IMR-90 (cell line): ENCODE data around the gene PEX14. TPM values are rescaled to one million over a fixed set of nuclear protein-coding genes. Genes with fewer than 3 reads are reported as not detected.

Source experiments
- ATAC-seq: fragments of 200-7000 bp; cut with Tn5 transposase; 2 replicates; pipeline ENCODE4 v1.9.1; 2020; ENCODE audit warnings: low read depth, mild to moderate bottlenecking, moderate library complexity
- BruUV-seq: library from RNA; stranded (reverse); fragments of 400-500 nt; replicated peaks from 2 replicates; lab custom pipeline; 2021; lab: Mats Ljungman, UMichigan
- CTCF ChIA-PET: fragments of 300-600 bp; formaldehyde crosslinking; extraction: SDS; loops from one replicate; lab custom pipeline; 2021; ENCODE audit warnings: antibody characterized with exemption; lab: Yijun Ruan, JAX
- POLR2A ChIA-PET: fragments of 300-600 bp; sonication (Branson Sonifier 250); formaldehyde crosslinking; loops from one replicate; lab custom pipeline; 2022; ENCODE audit warnings: antibody characterized with exemption; ENCODE audit not compliant: unreplicated experiment; lab: Charles Lee
- DNase-seq: peaks from one replicate; pipeline ENCODE4 v3.0.0; 2013
- H2AFZ ChIP-seq: replicated peaks from 2 replicates; pipeline ENCODE3; 2013; ENCODE audit warnings: low read length, mild to moderate bottlenecking; ENCODE audit not compliant: poor library complexity
- H2AK5ac ChIP-seq: 2 replicates; pipeline ENCODE4 v1.6.1; 2013; ENCODE audit warnings: low read depth, low read length, inconsistent platforms
- H2AK9ac ChIP-seq: replicated peaks from 2 replicates; pipeline ENCODE3; 2013; ENCODE audit warnings: mild to moderate bottlenecking, low read depth, low read length, moderate library complexity; ENCODE audit not compliant: poor library complexity
- H2BK120ac ChIP-seq: 2 replicates; pipeline ENCODE4 v1.6.1; 2013; ENCODE audit warnings: low read depth, low read length, inconsistent platforms
- H2BK15ac ChIP-seq: 3 replicates; pipeline ENCODE4 v1.6.1; 2013; ENCODE audit warnings: low read depth, low read length, inconsistent platforms
- H2BK20ac ChIP-seq: 2 replicates; pipeline ENCODE4 v1.6.1; 2013; ENCODE audit warnings: low read depth, mild to moderate bottlenecking, inconsistent platforms, low read length, moderate library complexity
- H2BK5ac ChIP-seq: 2 replicates; pipeline ENCODE4 v1.6.1; 2013; ENCODE audit warnings: mild to moderate bottlenecking, low read depth, low read length, inconsistent platforms; ENCODE audit not compliant: poor library complexity, severe bottlenecking
- H3K14ac ChIP-seq: replicated peaks from 2 replicates; pipeline ENCODE4 v1.6.1; 2013; ENCODE audit warnings: low read depth, low read length, inconsistent platforms
- H3K18ac ChIP-seq: 2 replicates; pipeline ENCODE4 v1.6.1; 2013; ENCODE audit warnings: low read depth, low read length, control low read depth
- H3K23ac ChIP-seq: 2 replicates; pipeline ENCODE4 v1.6.1; 2013; ENCODE audit warnings: low read depth, low read length, inconsistent platforms
- H3K27ac ChIP-seq: 2 replicates; pipeline ENCODE4 v1.5.1; 2013; ENCODE audit warnings: mild to moderate bottlenecking, control low read depth, low read length; ENCODE audit not compliant: insufficient read depth
- H3K27me3 ChIP-seq: 2 replicates; pipeline ENCODE4 v1.6.1; 2013; ENCODE audit warnings: low read length; ENCODE audit not compliant: control insufficient read depth, insufficient read depth
- H3K36me3 ChIP-seq: 2 replicates; pipeline ENCODE4 v1.6.1; 2013; ENCODE audit warnings: low read length, mixed read lengths; ENCODE audit not compliant: control insufficient read depth, insufficient read depth
- H3K4ac ChIP-seq: 2 replicates; pipeline ENCODE4 v1.6.1; 2013; ENCODE audit warnings: low read depth, low read length, inconsistent platforms
- H3K4me1 ChIP-seq: 2 replicates; pipeline ENCODE4 v1.6.1; 2013; ENCODE audit warnings: low read length, mixed read lengths; ENCODE audit not compliant: control insufficient read depth, insufficient read depth
- H3K4me2 ChIP-seq: 2 replicates; pipeline ENCODE4 v1.6.1; 2013; ENCODE audit warnings: low read depth, mild to moderate bottlenecking, control low read depth, low read length, moderate library complexity
- H3K4me3 ChIP-seq: 2 replicates; pipeline ENCODE4 v1.5.1; 2013; ENCODE audit warnings: low read depth, mild to moderate bottlenecking, control low read depth, low read length, moderate library complexity; ENCODE audit not compliant: insufficient read depth
- H3K56ac ChIP-seq: 2 replicates; pipeline ENCODE4 v1.6.1; 2013; ENCODE audit warnings: low read length, inconsistent platforms; ENCODE audit not compliant: insufficient read depth; ENCODE audit errors: extremely low read depth
- H3K79me1 ChIP-seq, 2 experiments: 2 replicates each; pipeline ENCODE4 v1.6.1; 2013; ENCODE audit warnings: low read length in 2 of 2, inconsistent platforms in 1 of 2, low read depth in 1 of 2
- H3K9ac ChIP-seq: 2 replicates; pipeline ENCODE4 v1.6.1; 2013; ENCODE audit warnings: low read depth, low read length, control low read depth
- H3K9me1 ChIP-seq: 2 replicates; pipeline ENCODE4 v1.6.1; 2013; ENCODE audit warnings: low read length, inconsistent platforms; ENCODE audit not compliant: insufficient read depth
- H3K9me3 ChIP-seq: 2 replicates; pipeline ENCODE4 v1.6.1; 2013; ENCODE audit warnings: low read length; ENCODE audit not compliant: control insufficient read depth, insufficient read depth
- H4K20me1 ChIP-seq: 2 replicates; pipeline ENCODE4 v1.6.1; 2013; ENCODE audit warnings: low read length, inconsistent platforms; ENCODE audit not compliant: insufficient read depth
- H4K5ac ChIP-seq: 2 replicates; pipeline ENCODE4 v1.6.1; 2013; ENCODE audit warnings: mild to moderate bottlenecking, low read depth, low read length, control low read depth
- H4K8ac ChIP-seq, 2 experiments: 2 replicates each; pipeline ENCODE4 v1.6.1; 2013; ENCODE audit warnings: low read depth in 2 of 2, low read length in 2 of 2, control low read depth in 1 of 2, inconsistent platforms in 1 of 2
- H4K91ac ChIP-seq: 2 replicates; pipeline ENCODE4 v1.6.1; 2013; ENCODE audit warnings: low read depth, low read length, inconsistent platforms; ENCODE audit not compliant: insufficient read depth
- BHLHE40 ChIP-seq: fragments of 150-350 bp; IDR thresholded peaks from 2 replicates; pipeline ENCODE4 v1.6.1; 2016; ENCODE audit warnings: mild to moderate bottlenecking, low read depth, low read length
- CEBPB ChIP-seq: IDR thresholded peaks from 2 replicates; pipeline ENCODE4 v1.6.1; 2012; ENCODE audit warnings: low read depth, low read length, improper control_type of control experiment
- CHD1 ChIP-seq: IDR thresholded peaks from 2 replicates; pipeline ENCODE4 v1.6.1; 2012; ENCODE audit warnings: low read depth, low read length, improper control_type of control experiment
- CTCF ChIP-seq: conservative IDR thresholded peaks from 2 replicates; pipeline ENCODE4 v1.5.1; 2012; ENCODE audit warnings: mild to moderate bottlenecking, low read depth, low read length, improper control_type of control experiment
- ELK1 ChIP-seq: fragments of 150-350 bp; IDR thresholded peaks from 2 replicates; pipeline ENCODE4 v1.6.1; 2016; ENCODE audit warnings: low read depth, mild to moderate bottlenecking, low read length, moderate library complexity, borderline replicate concordance
- MAFK ChIP-seq: IDR thresholded peaks from 2 replicates; pipeline ENCODE4 v1.6.1; 2012; ENCODE audit warnings: low read depth, low read length, improper control_type of control experiment
- MAZ ChIP-seq: IDR thresholded peaks from 2 replicates; pipeline ENCODE4 v1.6.1; 2012; ENCODE audit warnings: low read depth, mild to moderate bottlenecking, low read length, improper control_type of control experiment, moderate library complexity, borderline replicate concordance
- MXI1 ChIP-seq: IDR thresholded peaks from 2 replicates; pipeline ENCODE4 v1.6.1; 2012; ENCODE audit warnings: low read depth, mild to moderate bottlenecking, low read length, moderate library complexity, borderline replicate concordance
- NFE2L2 ChIP-seq: fragments of 150-350 bp; IDR thresholded peaks from 2 replicates; pipeline ENCODE4 v1.6.1; 2016; ENCODE audit warnings: low read depth, mild to moderate bottlenecking, low read length
- POLR2A ChIP-seq: IDR thresholded peaks from 2 replicates; pipeline ENCODE4 v1.6.1; 2012; ENCODE audit warnings: mild to moderate bottlenecking, low read depth, low read length
- RAD21 ChIP-seq: IDR thresholded peaks from 2 replicates; pipeline ENCODE4 v1.6.1; 2012; ENCODE audit warnings: low read length, improper control_type of control experiment
- RCOR1 ChIP-seq: IDR thresholded peaks from 2 replicates; pipeline ENCODE4 v1.6.1; 2012; ENCODE audit warnings: mild to moderate bottlenecking, low read length, improper control_type of control experiment; ENCODE audit not compliant: insufficient replicate concordance
- RFX5 ChIP-seq: IDR thresholded peaks from 2 replicates; pipeline ENCODE4 v1.8.0; 2012; ENCODE audit warnings: low read depth, mild to moderate bottlenecking, low read length, moderate library complexity
- SMC3 ChIP-seq: fragments of 150-350 bp; IDR thresholded peaks from 2 replicates; pipeline ENCODE4 v1.6.1; 2016; ENCODE audit warnings: low read depth, mild to moderate bottlenecking, antibody characterized with exemption, low read length, moderate library complexity
- USF2 ChIP-seq: fragments of 150-350 bp; IDR thresholded peaks from 2 replicates; pipeline ENCODE4 v1.6.1; 2017; ENCODE audit warnings: mild to moderate bottlenecking, antibody characterized with exemption, low read length, low read depth
- WGBS, 2 experiments: methylation state at CpG; one replicate each; pipeline versions ENCODE4 v1.1.5 to v1.1.7; 2013; ENCODE audit warnings: missing lambda C conversion rate in 2 of 2; ENCODE audit not compliant: insufficient read length in 1 of 2; ENCODE audit errors: extremely low coverage in 2 of 2; 5-methylcytosine and 5-hydroxymethylcytosine counted together
- dilution Hi-C: fragments of 300-500 bp; cut with HindIII; formaldehyde crosslinking; loops from one replicate; pipeline ENCODE4 v1.14.3; 2018; ENCODE audit warnings: low sequenced_read_pairs; ENCODE audit not compliant: unreplicated experiment
- in situ Hi-C: fragments of 300-500 bp; cut with MboI; formaldehyde crosslinking; loops from 3 replicates; pipeline ENCODE4 v1.14.3; 2019; ENCODE audit warnings: low sequenced_read_pairs, inconsistent platforms, mixed read lengths
- intact Hi-C: fragments of 100-400 bp; cut with micrococcal nuclease; formaldehyde crosslinking; loops from 2 replicates; pipeline ENCODE4 v1.10.0; 2022
- polyA plus RNA-seq, 3 experiments: library from polyadenylated mRNA; depleted of rRNA; stranded (reverse); fragments of >200 nt; gene quantifications; 2 replicates each; pipeline ENCODE4 v1.2.3, GENCODE V29; 2012; ENCODE audit warnings: low replicate concordance in 1 of 3
- total RNA-seq: library from RNA; depleted of rRNA; stranded (reverse); fragments of >200 nt; gene quantifications from 2 replicates; pipeline ENCODE4 v1.2.3, GENCODE V29; 2012

PEX14 gene
- total and polyA plus RNA-seq, 2 of the 4 experiments (the other 2 are of a cell fraction), result 9.5 to 22.5 TPM

GRCh38 chr1:10677491-10678391 is 203.0 kb downstream of the PEX14 start:
- in situ Hi-C loops, result no loop called here
- POLR2A ChIA-PET, result no interaction called here
- intact Hi-C loops, result no loop called here
- TF ChIP-seq CTCF (no peak), MXI1 (no peak), SMC3 (no peak), MAZ (no peak), ELK1 (no peak), POLR2A (no peak), CHD1 (no peak), BHLHE40 (no peak), NFE2L2 (no peak), RFX5 (no peak), USF2 (no peak), RAD21 (no peak), CEBPB (no peak), RCOR1 (no peak), MAFK (no peak)

More at GRCh38 chr1:10677491-10678391, 203.0 kb downstream of the PEX14 start:
- Histone ChIP-seq H3K4ac (no peak overlapping the region), H3K9me1 (no peaks in the 10 kb centered on the region), H2AK9ac (no peak overlapping the region), H2BK15ac (no peak overlapping the region), H3K36me3 (no peaks in the 10 kb centered on the region), H4K5ac (no peak overlapping the region), H4K8ac (no peak overlapping the region), H4K91ac (no peak overlapping the region), H2BK120ac (no peak overlapping the region), H3K56ac (no peak overlapping the region), H3K18ac (no peak overlapping the region), H3K27me3 (peaks cover 10% of the 10 kb centered on the region; the same call in 1 of the 2 replicates), H2AFZ (no peak overlapping the region), H3K23ac (no peak overlapping the region), H3K9me3 (no peaks in the 10 kb centered on the region), H2BK5ac (no peak overlapping the region), H3K4me1 (peaks cover 2% of the 10 kb centered on the region; the same call in 1 of the 2 replicates), H3K4me2 (no peak overlapping the region), H2BK20ac (no peak overlapping the region), H3K79me1 (no peaks in the 10 kb centered on the region), H3K9ac (no peak overlapping the region), H3K14ac (no peak overlapping the region), H3K4me3 (no peak overlapping the region), H2AK5ac (no peak overlapping the region), H4K20me1 (no peaks in the 10 kb centered on the region), H3K27ac (no peak overlapping the region)
- no peak for DNase-seq
- no peak for ATAC-seq
- WGBS, 2 experiments, result 74% methylated on average over 14 of the region's 27 CpGs; no CpG with 5 or more reads in 1 of the 2 experiments
- dilution Hi-C loops, result no loop called here
- CTCF ChIA-PET, result no interaction called here
- BruUV-seq, result no TSS peak
